ENCODE results near the gene SYPL1.

DNA sequence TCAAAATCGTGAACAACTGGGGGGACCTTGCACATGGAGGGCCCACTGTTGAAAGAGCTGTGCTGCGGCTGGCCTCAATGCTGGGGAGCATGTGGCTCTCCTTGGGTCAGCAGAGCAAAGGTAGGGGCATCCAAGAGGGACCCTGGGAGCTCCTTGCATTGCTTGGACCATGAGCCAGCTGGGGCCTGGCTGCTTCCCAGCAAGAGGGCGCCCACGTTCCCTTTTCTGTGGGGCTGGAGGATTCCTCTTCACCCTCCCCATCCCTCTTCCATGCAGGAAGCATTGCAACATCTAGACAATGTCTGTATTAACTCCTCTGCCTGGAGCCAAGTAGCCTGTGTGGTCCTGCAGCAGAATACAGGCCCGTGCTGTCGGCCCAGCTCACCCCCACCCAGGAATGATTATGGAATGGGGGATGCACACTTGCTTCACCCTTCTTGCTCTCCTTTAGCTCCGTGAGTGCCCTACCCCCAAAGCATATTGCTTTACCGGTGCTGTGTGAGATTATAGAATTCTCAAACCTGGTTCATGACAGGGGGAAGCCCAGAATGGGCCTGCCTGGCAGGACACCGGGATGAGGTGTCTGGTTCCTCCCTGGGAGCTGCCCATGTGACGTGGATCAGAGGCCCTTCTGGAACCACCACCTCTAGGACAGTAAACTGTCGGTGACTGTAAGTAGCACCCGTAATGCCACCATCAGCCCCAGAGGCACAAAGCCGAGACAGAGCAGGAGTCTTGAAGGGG lies 61.9 kb downstream of the SYPL1 start:
- TF ChIP-seq, protein P1, sequence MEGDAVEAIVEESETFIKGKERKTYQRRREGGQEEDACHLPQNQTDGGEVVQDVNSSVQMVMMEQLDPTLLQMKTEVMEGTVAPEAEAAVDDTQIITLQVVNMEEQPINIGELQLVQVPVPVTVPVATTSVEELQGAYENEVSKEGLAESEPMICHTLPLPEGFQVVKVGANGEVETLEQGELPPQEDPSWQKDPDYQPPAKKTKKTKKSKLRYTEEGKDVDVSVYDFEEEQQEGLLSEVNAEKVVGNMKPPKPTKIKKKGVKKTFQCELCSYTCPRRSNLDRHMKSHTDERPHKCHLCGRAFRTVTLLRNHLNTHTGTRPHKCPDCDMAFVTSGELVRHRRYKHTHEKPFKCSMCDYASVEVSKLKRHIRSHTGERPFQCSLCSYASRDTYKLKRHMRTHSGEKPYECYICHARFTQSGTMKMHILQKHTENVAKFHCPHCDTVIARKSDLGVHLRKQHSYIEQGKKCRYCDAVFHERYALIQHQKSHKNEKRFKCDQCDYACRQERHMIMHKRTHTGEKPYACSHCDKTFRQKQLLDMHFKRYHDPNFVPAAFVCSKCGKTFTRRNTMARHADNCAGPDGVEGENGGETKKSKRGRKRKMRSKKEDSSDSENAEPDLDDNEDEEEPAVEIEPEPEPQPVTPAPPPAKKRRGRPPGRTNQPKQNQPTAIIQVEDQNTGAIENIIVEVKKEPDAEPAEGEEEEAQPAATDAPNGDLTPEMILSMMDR (IDR thresholded peaks at IDR 0.05; ENCODE audit: extremely low read depth in 1 of 2, insufficient read depth in 1 of 2, low read depth in 1 of 2, low read length in 2 of 2) = no peak
- TF ChIP-seq FOS (IDR thresholded peaks at IDR 0.05; ENCODE audit: borderline replicate concordance, insufficient read depth, low read length) (no peak), POLR2A (IDR thresholded peaks at IDR 0.05; ENCODE audit: low read depth, low read length) (no peak), EZH2 (IDR thresholded peaks at IDR 0.05; ENCODE audit: borderline replicate concordance, low read depth, low read length, severe bottlenecking) (no peak), POLR2AphosphoS5 (IDR thresholded peaks at IDR 0.05; ENCODE audit: insufficient read depth, low read depth, low read length) (no peak), MYC (IDR thresholded peaks at IDR 0.05; ENCODE audit: low read depth, low read length) (no peak), JUN (IDR thresholded peaks at IDR 0.05; ENCODE audit: borderline replicate concordance, insufficient read depth, insufficient read length, low read depth) (no peak)
- TF ChIP-seq, protein P2, sequence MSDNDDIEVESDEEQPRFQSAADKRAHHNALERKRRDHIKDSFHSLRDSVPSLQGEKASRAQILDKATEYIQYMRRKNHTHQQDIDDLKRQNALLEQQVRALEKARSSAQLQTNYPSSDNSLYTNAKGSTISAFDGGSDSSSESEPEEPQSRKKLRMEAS (IDR thresholded peaks at IDR 0.05; ENCODE audit: insufficient read depth, insufficient read length) = no peak

Measured in endothelial cell of umbilical vein (primary cell).